Effector CD4-positive, alpha-beta T cell (primary cell): ENCODE measurements around the gene STK39.
"Not testable (repeated sequence)": the region's sequence is repeated elsewhere in the genome, so short reads cannot be mapped to it uniquely, and the experiment has no call there.

Experiments used
- DNase-seq: peaks from one replicate; pipeline ENCODE4 v3.0.0-alpha.2; 2020

Gene STK39

GRCh38 chr2:168134485-168134884, 112.9 kb downstream of the STK39 start:
- no peak for DNase-seq

GRCh38 chr2:168132389-168132788, 115.0 kb downstream of the STK39 start:
- DNase-seq = no peak

- DNase-seq = no peak
These were observed 117.0 kb downstream of the STK39 start for GRCh38 chr2:168130346-168130745.

- DNase-seq = no peak
These were observed 120.0 kb downstream of the STK39 start for GRCh38 chr2:168127371-168127770.

- DNase-seq = not testable (repeated sequence)
These were observed 125.2 kb downstream of the STK39 start for GRCh38 chr2:168122210-168122609.

- no peak for DNase-seq
These were observed 126.7 kb downstream of the STK39 start for GRCh38 chr2:168120730-168121129.

GRCh38 chr2:168120310-168120709, 127.1 kb downstream of the STK39 start:
- no peak for DNase-seq

- no peak for DNase-seq
These were observed 127.8 kb downstream of the STK39 start for GRCh38 chr2:168119515-168120141.

GRCh38 chr2:168118733-168119514, 128.5 kb downstream of the STK39 start:
- no peak for DNase-seq

- DNase-seq = no peak
These were observed 130.9 kb downstream of the STK39 start for GRCh38 chr2:168116448-168116847.

GRCh38 chr2:168114619-168115018, 132.8 kb downstream of the STK39 start:
- no peak for DNase-seq

GRCh38 chr2:168114040-168114439, 133.4 kb downstream of the STK39 start:
- DNase-seq = no peak

- no peak for DNase-seq
These were observed 140.1 kb downstream of the STK39 start for GRCh38 chr2:168107322-168107721.

GRCh38 chr2:168105127-168105683, 142.2 kb downstream of the STK39 start:
- no peak for DNase-seq

- no peak for DNase-seq
These were observed 150.0 kb downstream of the STK39 start for GRCh38 chr2:168097431-168097830.

GRCh38 chr2:168096158-168096557, 151.2 kb downstream of the STK39 start:
- DNase-seq = no peak

GRCh38 chr2:168091986-168092385, 155.4 kb downstream of the STK39 start:
- DNase-seq = no peak

GRCh38 chr2:168090366-168091135, 156.8 kb downstream of the STK39 start:
- no peak for DNase-seq

GRCh38 chr2:168089200-168089599, 158.2 kb downstream of the STK39 start:
- DNase-seq = no peak

GRCh38 chr2:168087401-168087800, 160.0 kb downstream of the STK39 start:
- DNase-seq = no peak

- no peak for DNase-seq
These were observed 160.5 kb downstream of the STK39 start for GRCh38 chr2:168086851-168087250.

GRCh38 chr2:168085801-168086361, 161.5 kb downstream of the STK39 start:
- DNase-seq = no peak

- DNase-seq = no peak
These were observed 163.1 kb downstream of the STK39 start for GRCh38 chr2:168084288-168084687.
